Activated naive CD4-positive, alpha-beta T cell treated with anti-CD3 and anti-CD28 coated beads, Interleukin-2, amount 10 ng/mL, durations not matched to agents 7 days and 5 days (primary cell): Measurements from ENCODE around the gene GGACT.
"Not testable (repeated sequence)": the region's sequence is repeated elsewhere in the genome, so short reads cannot be mapped to it uniquely, and the experiment has no call there.

Source experiments
- CTCF ChIA-PET: fragments of 350-600 bp; sonication (Branson Sonifier 250); formaldehyde crosslinking; loops from one replicate; lab custom pipeline; 2021; ENCODE audit warnings: antibody characterized with exemption; lab: Charles Lee
- DNase-seq: peaks from one replicate; pipeline ENCODE4 v3.0.0-alpha.2; 2020
- H3K27ac Mint-ChIP-seq: one replicate; pipeline ENCODE4 v1.8.0; 2021; ENCODE audit warnings: mild to moderate bottlenecking, moderate library complexity, mixed read lengths
- H3K27me3 Mint-ChIP-seq: one replicate; pipeline ENCODE4 v1.8.0; 2021; ENCODE audit warnings: mild to moderate bottlenecking, mixed read lengths
- H3K36me3 Mint-ChIP-seq: one replicate; pipeline ENCODE4 v1.8.0; 2021; ENCODE audit warnings: mixed read lengths
- H3K4me1 Mint-ChIP-seq: one replicate; pipeline ENCODE4 v1.8.0; 2021; ENCODE audit warnings: mixed read lengths
- H3K4me3 Mint-ChIP-seq: one replicate; pipeline ENCODE4 v1.8.0; 2021; ENCODE audit warnings: mild to moderate bottlenecking, moderate library complexity, mixed read lengths
- H3K9me3 Mint-ChIP-seq: one replicate; pipeline ENCODE4 v1.8.0; 2021; ENCODE audit warnings: mixed read lengths

The GGACT gene

GRCh38 chr13:100588331-100589177 lies at the start of gene GGACT:
Gene GGACT, minus strand, starts transcription at chr13:100588789. Its CDS starts 56,198 bp downstream, at chr13:100532591.
- H3K4me1 Mint-ChIP-seq, result peaks cover 62% of the 10 kb centered on the region
- peak within 1 kb of the TSS; percentile 97 for H3K27ac Mint-ChIP-seq
- peak within 1 kb of the TSS; percentile 74 for H3K4me3 Mint-ChIP-seq
- peaks cover 4% of the 10 kb centered on the region for H3K9me3 Mint-ChIP-seq
- peaks cover 26% of the 10 kb centered on the region for H3K36me3 Mint-ChIP-seq
- peak; percentile 86 for DNase-seq
- no peaks in the 10 kb centered on the region for H3K27me3 Mint-ChIP-seq
- CTCF ChIA-PET, result interaction anchor here (0.6 to 8.8 kb wide), 6 partner anchors 11 to 601 kb away, joined by 3 to 74 read pairs (median 4); no protein-coding TSS in a partner anchor

GRCh38 chr13:100637796-100638195 lies 49.2 kb upstream of the GGACT start:
- H3K27ac Mint-ChIP-seq, result no peak overlapping the region
- DNase-seq, result no peak
- H3K9me3 Mint-ChIP-seq, result no peaks in the 10 kb centered on the region
- CTCF ChIA-PET, result no interaction called here
- H3K4me3 Mint-ChIP-seq, result no peak overlapping the region
- H3K27me3 Mint-ChIP-seq, result no peaks in the 10 kb centered on the region
- no peaks in the 10 kb centered on the region for H3K4me1 Mint-ChIP-seq
- peaks cover 56% of the 10 kb centered on the region for H3K36me3 Mint-ChIP-seq

- no peaks in the 10 kb centered on the region for H3K4me1 Mint-ChIP-seq
- H3K36me3 Mint-ChIP-seq, result peaks cover 55% of the 10 kb centered on the region
- no peaks in the 10 kb centered on the region for H3K27me3 Mint-ChIP-seq
- H3K4me3 Mint-ChIP-seq, result no peak overlapping the region
- no peak overlapping the region for H3K27ac Mint-ChIP-seq
- CTCF ChIA-PET, result no interaction called here
- no peak for DNase-seq
- H3K9me3 Mint-ChIP-seq, result no peaks in the 10 kb centered on the region
These were observed 48.8 kb upstream of the GGACT start for GRCh38 chr13:100637380-100637779.

- Mint-ChIP-seq H3K27ac (no peak overlapping the region), H3K4me3 (no peak overlapping the region), H3K36me3 (peaks cover 54% of the 10 kb centered on the region), H3K4me1 (no peaks in the 10 kb centered on the region), H3K27me3 (no peaks in the 10 kb centered on the region), H3K9me3 (no peaks in the 10 kb centered on the region)
- no peak for DNase-seq
- CTCF ChIA-PET, result no interaction called here
These were observed 47.9 kb upstream of the GGACT start for GRCh38 chr13:100636441-100636840.

- Mint-ChIP-seq H3K4me1 (no peaks in the 10 kb centered on the region), H3K27me3 (no peaks in the 10 kb centered on the region), H3K4me3 (no peak overlapping the region), H3K27ac (no peak overlapping the region), H3K9me3 (no peaks in the 10 kb centered on the region), H3K36me3 (peaks cover 50% of the 10 kb centered on the region)
- DNase-seq, result no peak
- CTCF ChIA-PET, result no interaction called here
These were observed 47.4 kb upstream of the GGACT start for GRCh38 chr13:100636004-100636403.

GRCh38 chr13:100634696-100635095 lies 46.1 kb upstream of the GGACT start:
- DNase-seq, result no peak
- Mint-ChIP-seq H3K36me3 (peaks cover 46% of the 10 kb centered on the region), H3K27me3 (no peaks in the 10 kb centered on the region), H3K4me1 (no peaks in the 10 kb centered on the region), H3K27ac (no peak overlapping the region), H3K9me3 (no peaks in the 10 kb centered on the region), H3K4me3 (no peak overlapping the region)
- CTCF ChIA-PET, result no interaction called here

- Mint-ChIP-seq H3K27ac (no peak overlapping the region), H3K36me3 (peaks cover 51% of the 10 kb centered on the region), H3K27me3 (no peaks in the 10 kb centered on the region), H3K9me3 (no peaks in the 10 kb centered on the region), H3K4me1 (no peaks in the 10 kb centered on the region), H3K4me3 (no peak overlapping the region)
- CTCF ChIA-PET, result interaction anchor here (1.3 kb wide), 1 partner anchor 61 kb away, joined by 5 read pairs; no protein-coding TSS in a partner anchor
- no peak for DNase-seq
These were observed 44.9 kb upstream of the GGACT start for GRCh38 chr13:100633461-100633860.

GRCh38 chr13:100630555-100630954 lies 42.0 kb upstream of the GGACT start:
- CTCF ChIA-PET, result interaction anchor here (0.8 to 1.1 kb wide), 2 partner anchors 9 to 56 kb away, joined by 3 to 6 read pairs; no protein-coding TSS in a partner anchor
- no peaks in the 10 kb centered on the region for H3K9me3 Mint-ChIP-seq
- no peak for DNase-seq
- no peaks in the 10 kb centered on the region for H3K27me3 Mint-ChIP-seq
- H3K4me3 Mint-ChIP-seq, result no peak overlapping the region
- peaks cover 54% of the 10 kb centered on the region for H3K36me3 Mint-ChIP-seq
- H3K4me1 Mint-ChIP-seq, result no peaks in the 10 kb centered on the region
- no peak overlapping the region for H3K27ac Mint-ChIP-seq

- H3K27ac Mint-ChIP-seq, result no peak overlapping the region
- no peak overlapping the region for H3K4me3 Mint-ChIP-seq
- H3K36me3 Mint-ChIP-seq, result peaks cover 65% of the 10 kb centered on the region
- no peaks in the 10 kb centered on the region for H3K4me1 Mint-ChIP-seq
- DNase-seq, result no peak
- CTCF ChIA-PET, result no interaction called here
- no peaks in the 10 kb centered on the region for H3K27me3 Mint-ChIP-seq
- no peaks in the 10 kb centered on the region for H3K9me3 Mint-ChIP-seq
These were observed 38.5 kb upstream of the GGACT start for GRCh38 chr13:100627120-100627519.

GRCh38 chr13:100625447-100625846 lies 36.9 kb upstream of the GGACT start:
- H3K27ac Mint-ChIP-seq, result no peak overlapping the region
- H3K4me1 Mint-ChIP-seq, result peaks cover 3% of the 10 kb centered on the region
- H3K4me3 Mint-ChIP-seq, result no peak overlapping the region
- no peaks in the 10 kb centered on the region for H3K27me3 Mint-ChIP-seq
- peaks cover 4% of the 10 kb centered on the region for H3K9me3 Mint-ChIP-seq
- DNase-seq, result no peak
- peaks cover 75% of the 10 kb centered on the region for H3K36me3 Mint-ChIP-seq
- CTCF ChIA-PET, result interaction anchor here (0.9 kb wide), 1 partner anchor 53 kb away, joined by 4 read pairs; no protein-coding TSS in a partner anchor

GRCh38 chr13:100620792-100621191 lies 32.2 kb upstream of the GGACT start:
- Mint-ChIP-seq H3K4me1 (peaks cover 12% of the 10 kb centered on the region), H3K4me3 (no peak overlapping the region), H3K9me3 (peaks cover 8% of the 10 kb centered on the region), H3K27ac (no peak overlapping the region), H3K36me3 (peaks cover 53% of the 10 kb centered on the region), H3K27me3 (no peaks in the 10 kb centered on the region)
- DNase-seq, result no peak
- CTCF ChIA-PET, result no interaction called here

GRCh38 chr13:100619940-100620339 lies 31.4 kb upstream of the GGACT start:
- DNase-seq, result no peak
- Mint-ChIP-seq H3K27ac (peak overlapping the region; percentile 4), H3K4me1 (peaks cover 12% of the 10 kb centered on the region), H3K9me3 (peaks cover 8% of the 10 kb centered on the region), H3K4me3 (no peak overlapping the region), H3K27me3 (no peaks in the 10 kb centered on the region), H3K36me3 (peaks cover 44% of the 10 kb centered on the region)
- CTCF ChIA-PET, result no interaction called here

GRCh38 chr13:100618897-100619296 lies 30.3 kb upstream of the GGACT start:
- DNase-seq, H3K27ac Mint-ChIP-seq, H3K27me3 Mint-ChIP-seq, H3K4me3 Mint-ChIP-seq, CTCF ChIA-PET, H3K9me3 Mint-ChIP-seq: not testable (repeated sequence)
- Mint-ChIP-seq H3K4me1 (peaks cover 12% of the 10 kb centered on the region), H3K36me3 (peaks cover 38% of the 10 kb centered on the region)

- no peak for DNase-seq
- H3K27ac Mint-ChIP-seq, result no peak overlapping the region
- peaks cover 40% of the 10 kb centered on the region for H3K36me3 Mint-ChIP-seq
- CTCF ChIA-PET, result interaction anchor here (0.8 kb wide), 1 partner anchor 25 kb away, joined by 3 read pairs; no protein-coding TSS in a partner anchor
- no peak overlapping the region for H3K4me3 Mint-ChIP-seq
- no peaks in the 10 kb centered on the region for H3K27me3 Mint-ChIP-seq
- peaks cover 4% of the 10 kb centered on the region for H3K9me3 Mint-ChIP-seq
- H3K4me1 Mint-ChIP-seq, result peaks cover 35% of the 10 kb centered on the region
These were observed 24.4 kb upstream of the GGACT start for GRCh38 chr13:100613031-100613430.
